ENCODE results near the gene PDHX. TPM values are rescaled to one million over a fixed set of nuclear protein-coding genes. Genes with fewer than 3 reads are reported as not detected.

PDHX gene
- total RNA-seq, 6 experiments from 2014 or later = 37.4 to 47.0 (median 42.2) TPM

GRCh38 chr11:35034401-35034800 lies 118.0 kb downstream of the PDHX start:
- peaks cover 4% of the 10 kb centered on the region; the same call in 1 of the 2 replicates for H3K36me3 Mint-ChIP-seq (ENCODE audit: low read depth)
- peaks cover 7% of the 10 kb centered on the region for H3K27me3 Mint-ChIP-seq (ENCODE audit: insufficient read depth)
- DNase-seq = no peak
- no peaks in the 10 kb centered on the region for H3K9me3 Mint-ChIP-seq
- no peak overlapping the region for H3K27ac Mint-ChIP-seq
- TF ChIP-seq CTCF (IDR thresholded peaks at IDR 0.05) = no peak
- H3K4me1 Mint-ChIP-seq (ENCODE audit: low read depth) = peaks cover 99% of the 10 kb centered on the region
- no peak overlapping the region for H3K4me3 Mint-ChIP-seq

- peaks cover 7% of the 10 kb centered on the region for H3K27me3 Mint-ChIP-seq (ENCODE audit: insufficient read depth)
- H3K36me3 Mint-ChIP-seq (ENCODE audit: low read depth) = peaks cover 4% of the 10 kb centered on the region; the same call in 1 of the 2 replicates
- TF ChIP-seq CTCF (IDR thresholded peaks at IDR 0.05) = no peak
- H3K27ac Mint-ChIP-seq = peak overlapping the region; percentile 47
- no peaks in the 10 kb centered on the region for H3K9me3 Mint-ChIP-seq
- no peak overlapping the region; the same call in 1 of the 2 replicates for H3K4me3 Mint-ChIP-seq
- H3K4me1 Mint-ChIP-seq (ENCODE audit: low read depth) = peaks cover 99% of the 10 kb centered on the region
- peak; percentile 94 for DNase-seq
Measured at GRCh38 chr11:35035894-35036408, 119.5 kb downstream of the PDHX start.

GRCh38 chr11:35036639-35037038 lies 120.2 kb downstream of the PDHX start:
- H3K27ac Mint-ChIP-seq = peak overlapping the region; percentile 47
- peak overlapping the region; percentile 11; the same call in 1 of the 2 replicates for H3K4me3 Mint-ChIP-seq
- no peak for TF ChIP-seq CTCF (IDR thresholded peaks at IDR 0.05)

GRCh38 chr11:35038211-35038928 lies 122.0 kb downstream of the PDHX start:
- Mint-ChIP-seq H3K4me3 (no peak overlapping the region; the same call in 1 of the 2 replicates), H3K27ac (peak overlapping the region; percentile 83), H3K4me1 (ENCODE audit: low read depth) (peaks cover 77% of the 10 kb centered on the region), H3K27me3 (ENCODE audit: insufficient read depth) (peaks cover 7% of the 10 kb centered on the region), H3K9me3 (no peaks in the 10 kb centered on the region), H3K36me3 (ENCODE audit: low read depth) (peaks cover under 1% of the 10 kb centered on the region; the same call in 1 of the 2 replicates)
- TF ChIP-seq CTCF (IDR thresholded peaks at IDR 0.05) = peak; percentile 33
- peak; percentile 23 for DNase-seq

More at GRCh38 chr11:35036639-35037038, 120.2 kb downstream of the PDHX start:
- H3K36me3 Mint-ChIP-seq (ENCODE audit: low read depth) = peaks cover 4% of the 10 kb centered on the region; the same call in 1 of the 2 replicates
- DNase-seq = no peak
- no peaks in the 10 kb centered on the region for H3K9me3 Mint-ChIP-seq
- H3K4me1 Mint-ChIP-seq (ENCODE audit: low read depth) = peaks cover 94% of the 10 kb centered on the region
- H3K27me3 Mint-ChIP-seq (ENCODE audit: insufficient read depth) = peaks cover 7% of the 10 kb centered on the region

GRCh38 chr11:35039076-35039475 lies 122.7 kb downstream of the PDHX start:
- H3K4me1 Mint-ChIP-seq (ENCODE audit: low read depth) = peaks cover 70% of the 10 kb centered on the region
- no peak for DNase-seq
- no peaks in the 10 kb centered on the region for H3K9me3 Mint-ChIP-seq
- H3K27me3 Mint-ChIP-seq (ENCODE audit: insufficient read depth) = peaks cover 7% of the 10 kb centered on the region
- no peak overlapping the region for H3K4me3 Mint-ChIP-seq
- H3K27ac Mint-ChIP-seq = peak overlapping the region; percentile 83
- no peaks in the 10 kb centered on the region for H3K36me3 Mint-ChIP-seq (ENCODE audit: low read depth)
- TF ChIP-seq CTCF (IDR thresholded peaks at IDR 0.05) = no peak
